Calu3 (cell line): ENCODE data around the gene MRTFA. TPM values are rescaled to one million over a fixed set of nuclear protein-coding genes. Genes with fewer than 3 reads are reported as not detected.

ENCODE experiments used
- BruUV-seq: library from RNA; stranded (reverse); fragments of 400-500 nt; replicated peaks from 2 replicates; lab custom pipeline; 2021; lab: Mats Ljungman, UMichigan
- CTCF ChIA-PET: fragments of 300-600 bp; sonication (Branson Sonifier 250); formaldehyde crosslinking; loops from one replicate; lab custom pipeline; 2022; ENCODE audit warnings: antibody characterized with exemption; lab: Charles Lee
- DNase-seq: peaks from one replicate; pipeline ENCODE4 v3.0.0; 2022
- H3K27ac Mint-ChIP-seq: one replicate; pipeline ENCODE4 v1.8.0; 2022; ENCODE audit warnings: mixed read lengths; ENCODE audit not compliant: unreplicated experiment
- H3K27me3 Mint-ChIP-seq: one replicate; pipeline ENCODE4 v1.8.0; 2022; ENCODE audit warnings: mixed read lengths; ENCODE audit not compliant: unreplicated experiment
- H3K36me3 Mint-ChIP-seq: one replicate; pipeline ENCODE4 v1.8.0; 2022; ENCODE audit warnings: mild to moderate bottlenecking, moderate library complexity, mixed read lengths; ENCODE audit not compliant: insufficient read depth, unreplicated experiment
- H3K4me1 Mint-ChIP-seq: one replicate; pipeline ENCODE4 v1.8.0; 2022; ENCODE audit warnings: mild to moderate bottlenecking, low read depth, mixed read lengths; ENCODE audit not compliant: unreplicated experiment
- H3K4me3 Mint-ChIP-seq: one replicate; pipeline ENCODE4 v1.8.0; 2022; ENCODE audit warnings: mild to moderate bottlenecking, low read depth, moderate library complexity, mixed read lengths; ENCODE audit not compliant: unreplicated experiment
- H3K9me3 Mint-ChIP-seq: one replicate; pipeline ENCODE4 v1.8.0; 2022; ENCODE audit warnings: low read depth, mixed read lengths; ENCODE audit not compliant: unreplicated experiment
- intact Hi-C: fragments of 100-400 bp; cut with micrococcal nuclease; formaldehyde crosslinking; loops from one replicate; pipeline ENCODE4 v1.10.0; 2022; ENCODE audit not compliant: unreplicated experiment
- total RNA-seq: library from RNA; stranded (reverse); gene quantifications from 2 replicates; pipeline ENCODE4 v1.2.3, GENCODE V29; 2022
- TF ChIP-seq, protein P1 (sequence below): fragments of 200-600 bp; IDR thresholded peaks from one replicate; pipeline ENCODE4 v1.8.0; 2022; ENCODE audit warnings: antibody characterized with exemption; ENCODE audit not compliant: unreplicated experiment

The MRTFA gene
- total RNA-seq, 1 experiment from 2014 or later = 54.1 TPM

- no peaks in the 10 kb centered on the region for H3K9me3 Mint-ChIP-seq
- H3K27me3 Mint-ChIP-seq = no peaks in the 10 kb centered on the region
- TF ChIP-seq, protein P1, sequence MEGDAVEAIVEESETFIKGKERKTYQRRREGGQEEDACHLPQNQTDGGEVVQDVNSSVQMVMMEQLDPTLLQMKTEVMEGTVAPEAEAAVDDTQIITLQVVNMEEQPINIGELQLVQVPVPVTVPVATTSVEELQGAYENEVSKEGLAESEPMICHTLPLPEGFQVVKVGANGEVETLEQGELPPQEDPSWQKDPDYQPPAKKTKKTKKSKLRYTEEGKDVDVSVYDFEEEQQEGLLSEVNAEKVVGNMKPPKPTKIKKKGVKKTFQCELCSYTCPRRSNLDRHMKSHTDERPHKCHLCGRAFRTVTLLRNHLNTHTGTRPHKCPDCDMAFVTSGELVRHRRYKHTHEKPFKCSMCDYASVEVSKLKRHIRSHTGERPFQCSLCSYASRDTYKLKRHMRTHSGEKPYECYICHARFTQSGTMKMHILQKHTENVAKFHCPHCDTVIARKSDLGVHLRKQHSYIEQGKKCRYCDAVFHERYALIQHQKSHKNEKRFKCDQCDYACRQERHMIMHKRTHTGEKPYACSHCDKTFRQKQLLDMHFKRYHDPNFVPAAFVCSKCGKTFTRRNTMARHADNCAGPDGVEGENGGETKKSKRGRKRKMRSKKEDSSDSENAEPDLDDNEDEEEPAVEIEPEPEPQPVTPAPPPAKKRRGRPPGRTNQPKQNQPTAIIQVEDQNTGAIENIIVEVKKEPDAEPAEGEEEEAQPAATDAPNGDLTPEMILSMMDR = peak; percentile 60
- no peak overlapping the region for H3K4me3 Mint-ChIP-seq
- intact Hi-C loops = loop anchor here (2.0 kb wide), 1 partner anchor 51 kb away; no protein-coding TSS in a partner anchor
- H3K27ac Mint-ChIP-seq = no peak overlapping the region
- peaks cover 12% of the 10 kb centered on the region for H3K36me3 Mint-ChIP-seq
- H3K4me1 Mint-ChIP-seq = peaks cover 16% of the 10 kb centered on the region
- CTCF ChIA-PET = interaction anchor here (1.4 to 1.9 kb wide), 2 partner anchors 10 to 51 kb away, joined by 3 to 7 read pairs; no protein-coding TSS in a partner anchor
- no peak for DNase-seq
- no TSS peak for BruUV-seq
These were observed 148.8 kb downstream of the MRTFA start for GRCh38 chr22:40487663-40488249.

DNA sequence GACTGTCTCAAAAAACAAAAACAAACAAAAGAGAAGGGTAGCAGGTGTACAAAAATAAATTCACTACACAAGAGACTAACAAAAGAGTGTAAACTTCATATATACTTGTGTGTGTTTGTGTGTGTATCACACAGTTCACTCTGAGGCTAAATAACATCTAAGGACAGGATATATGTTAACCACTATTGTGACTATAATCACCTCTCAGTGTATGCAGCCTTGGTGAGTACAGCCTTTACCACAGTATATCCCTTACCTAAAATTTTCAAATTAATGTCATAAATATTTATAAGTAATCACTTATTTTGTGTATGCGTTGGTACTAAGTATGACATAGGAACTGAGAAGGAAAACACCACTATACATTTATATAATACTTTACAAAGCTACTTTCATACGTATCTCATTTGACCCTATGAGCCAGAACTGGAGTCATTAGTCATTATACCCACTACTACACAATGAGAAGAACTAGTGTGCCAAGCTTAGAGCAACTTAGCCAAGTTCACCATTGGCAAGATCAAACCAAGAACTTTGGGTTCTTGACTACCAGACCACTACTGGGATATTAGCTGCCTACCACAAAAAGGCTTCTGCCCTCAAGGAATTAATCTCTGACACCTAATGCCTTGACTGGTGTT is 149.4 kb downstream of the MRTFA start:
- Mint-ChIP-seq H3K4me1 (peaks cover 18% of the 10 kb centered on the region), H3K27ac (no peak overlapping the region), H3K4me3 (no peak overlapping the region), H3K36me3 (peaks cover 12% of the 10 kb centered on the region), H3K27me3 (no peaks in the 10 kb centered on the region), H3K9me3 (no peaks in the 10 kb centered on the region)
- CTCF ChIA-PET = interaction anchor here (0.7 to 1.9 kb wide), 4 partner anchors 9 to 412 kb away, joined by 3 to 7 read pairs (median 4); no protein-coding TSS in a partner anchor
- intact Hi-C loops = loop anchor here (2.0 kb wide), 1 partner anchor 50 kb away; no protein-coding TSS in a partner anchor
- DNase-seq = no peak
- TF ChIP-seq, protein P1 = no peak
- no TSS peak for BruUV-seq

DNA sequence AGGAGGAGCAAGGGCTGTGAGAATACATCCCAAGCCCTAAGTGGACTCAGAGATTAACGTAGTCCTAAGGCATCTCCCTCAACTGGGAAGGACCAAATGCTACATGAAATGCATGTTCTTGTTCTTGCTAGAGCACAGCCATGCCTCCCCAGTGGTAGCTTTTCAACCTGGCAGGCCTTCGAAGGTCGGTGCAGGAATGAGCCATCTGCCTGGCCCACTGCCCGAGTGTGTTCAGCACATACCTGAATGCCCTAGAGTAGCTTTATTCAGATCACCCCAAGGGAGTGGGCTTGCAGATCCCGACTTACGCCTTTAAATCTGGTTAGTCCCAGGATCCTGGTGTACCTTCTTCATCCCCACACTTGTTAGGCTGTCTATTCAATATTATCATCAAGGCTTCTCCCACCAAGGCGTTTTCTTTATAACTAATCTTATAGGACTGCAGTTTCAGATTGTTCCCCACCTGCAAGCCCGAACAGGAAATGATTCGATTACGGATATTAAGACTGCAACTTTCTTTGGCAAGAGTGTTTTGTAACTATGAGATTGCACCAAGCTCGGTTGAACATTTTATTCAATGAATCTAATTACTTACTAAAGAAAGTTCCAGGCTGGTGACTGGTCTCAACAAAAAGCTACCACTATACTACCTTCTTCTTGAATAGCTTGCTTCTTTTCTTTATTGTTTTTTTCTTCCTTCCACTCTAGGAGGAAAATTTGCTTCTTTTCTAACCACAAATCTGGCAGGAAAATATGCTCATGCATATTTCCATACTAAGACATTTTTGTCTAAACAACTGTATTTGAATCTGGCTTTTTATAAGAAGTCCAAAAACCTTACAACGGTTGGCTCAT is 150.5 kb downstream of the MRTFA start:
- DNase-seq = no peak
- TF ChIP-seq, protein P1 = no peak
- intact Hi-C loops = loop anchor here (2.0 kb wide), 1 partner anchor 49 kb away; no protein-coding TSS in a partner anchor
- H3K4me3 Mint-ChIP-seq = no peak overlapping the region
- H3K9me3 Mint-ChIP-seq = no peaks in the 10 kb centered on the region
- no peak overlapping the region for H3K27ac Mint-ChIP-seq
- peaks cover 17% of the 10 kb centered on the region for H3K4me1 Mint-ChIP-seq
- no peaks in the 10 kb centered on the region for H3K27me3 Mint-ChIP-seq
- H3K36me3 Mint-ChIP-seq = peaks cover 12% of the 10 kb centered on the region
- BruUV-seq = no TSS peak
- CTCF ChIA-PET = no interaction called here

- Mint-ChIP-seq H3K9me3 (no peaks in the 10 kb centered on the region), H3K27ac (no peak overlapping the region), H3K4me3 (no peak overlapping the region), H3K4me1 (peaks cover 17% of the 10 kb centered on the region), H3K36me3 (peaks cover 12% of the 10 kb centered on the region), H3K27me3 (no peaks in the 10 kb centered on the region)
- intact Hi-C loops = no loop called here
- CTCF ChIA-PET = no interaction called here
- DNase-seq = no peak
- TF ChIP-seq, protein P1 = no peak
- no TSS peak for BruUV-seq
These were observed 151.4 kb downstream of the MRTFA start for GRCh38 chr22:40484906-40485669.
